ENCODE data around the gene IQSEC3.

IQSEC3 gene

GRCh38 chr12:53735-54730 lies 12.5 kb upstream of the IQSEC3 start:
- Histone ChIP-seq H3K27ac (ENCODE audit: low read length) (no peak overlapping the region), H3K4me3 (ENCODE audit: low read length) (no peak overlapping the region)
- no peak for TF ChIP-seq CTCF (IDR thresholded peaks at IDR 0.05; ENCODE audit: low read depth, low read length)
- TF ChIP-seq EZH2phosphoT487 (IDR thresholded peaks at IDR 0.05; ENCODE audit: low read depth): no peak

GRCh38 chr12:54750-55535 lies 11.6 kb upstream of the IQSEC3 start:
- no peak overlapping the region for H3K9ac ChIP-seq (ENCODE audit: low read length)
- H3K9me3 ChIP-seq (ENCODE audit: insufficient read depth, low read length): 0 out of 2 replicates have a peak, but pooled peaks cover 6% of the 10 kb centered on the region
- H3K27me3 ChIP-seq (ENCODE audit: low read depth, low read length): peaks cover 54% of the 10 kb centered on the region
- no peak overlapping the region for H3K27ac ChIP-seq (ENCODE audit: low read length)
- no peak for TF ChIP-seq CTCF (IDR thresholded peaks at IDR 0.05; ENCODE audit: low read depth, low read length)
- TF ChIP-seq EZH2phosphoT487 (IDR thresholded peaks at IDR 0.05; ENCODE audit: low read depth): no peak
- no peaks in the 10 kb centered on the region for H3K79me2 ChIP-seq (ENCODE audit: low read length)
- no peaks in the 10 kb centered on the region for H4K20me1 ChIP-seq (ENCODE audit: insufficient read depth, low read length)
- H2AFZ ChIP-seq (ENCODE audit: low read depth, low read length): no peak overlapping the region
- H3K4me3 ChIP-seq (ENCODE audit: low read length): no peak overlapping the region
- H3K36me3 ChIP-seq (replicated peaks; ENCODE audit: low read depth, low read length): no peaks in the 10 kb centered on the region
- no peak overlapping the region for H3K4me2 ChIP-seq (ENCODE audit: low read length)
- no peaks in the 10 kb centered on the region for H3K4me1 ChIP-seq (ENCODE audit: low read length)

More at GRCh38 chr12:53735-54730, 12.5 kb upstream of the IQSEC3 start:
- Histone ChIP-seq H3K4me2 (ENCODE audit: low read length) (no peak overlapping the region), H4K20me1 (ENCODE audit: insufficient read depth, low read length) (no peaks in the 10 kb centered on the region), H3K9me3 (ENCODE audit: insufficient read depth, low read length) (0 out of 2 replicates have a peak, but pooled peaks cover 5% of the 10 kb centered on the region), H3K9ac (ENCODE audit: low read length) (no peak overlapping the region), H3K79me2 (ENCODE audit: low read length) (no peaks in the 10 kb centered on the region), H2AFZ (ENCODE audit: low read depth, low read length) (no peak overlapping the region), H3K27me3 (ENCODE audit: low read depth, low read length) (peaks cover 48% of the 10 kb centered on the region), H3K4me1 (ENCODE audit: low read length) (no peaks in the 10 kb centered on the region), H3K36me3 (replicated peaks; ENCODE audit: low read depth, low read length) (no peaks in the 10 kb centered on the region)

- H3K27ac ChIP-seq (ENCODE audit: low read length): no peak overlapping the region
- no peak for TF ChIP-seq EZH2phosphoT487 (IDR thresholded peaks at IDR 0.05; ENCODE audit: low read depth)
- TF ChIP-seq CTCF (IDR thresholded peaks at IDR 0.05; ENCODE audit: low read depth, low read length): no peak
Measured at GRCh38 chr12:56683-57346, 9.8 kb upstream of the IQSEC3 start.

More at GRCh38 chr12:56683-57346, 9.8 kb upstream of the IQSEC3 start:
- Histone ChIP-seq H3K36me3 (replicated peaks; ENCODE audit: low read depth, low read length) (no peaks in the 10 kb centered on the region), H3K9ac (ENCODE audit: low read length) (no peak overlapping the region), H3K4me3 (ENCODE audit: low read length) (no peak overlapping the region), H3K4me1 (ENCODE audit: low read length) (no peaks in the 10 kb centered on the region), H3K4me2 (ENCODE audit: low read length) (no peak overlapping the region), H3K9me3 (ENCODE audit: insufficient read depth, low read length) (0 out of 2 replicates have a peak, but pooled peaks cover 6% of the 10 kb centered on the region), H3K27me3 (ENCODE audit: low read depth, low read length) (peaks cover 61% of the 10 kb centered on the region), H4K20me1 (ENCODE audit: insufficient read depth, low read length) (no peaks in the 10 kb centered on the region), H2AFZ (ENCODE audit: low read depth, low read length) (no peak overlapping the region), H3K79me2 (ENCODE audit: low read length) (no peaks in the 10 kb centered on the region)

All from OCI-LY3 (cell line).